Measurements from ENCODE around the gene IGSF9.

IGSF9 gene

GRCh38 chr1:159958719-159959380 is 13.4 kb upstream of the IGSF9 start:
- Histone ChIP-seq H3K79me2 (ENCODE audit: control insufficient read depth, insufficient read depth, low read length, unreplicated experiment) (no peaks in the 10 kb centered on the region), H3K36me3 (ENCODE audit: insufficient read depth, low read length) (no peaks in the 10 kb centered on the region), H3K4me1 (ENCODE audit: control insufficient read depth, insufficient read depth, low read length, unreplicated experiment) (peaks cover 5% of the 10 kb centered on the region), H3K4me3 (ENCODE audit: low read depth, low read length) (no peak overlapping the region), H3K27ac (ENCODE audit: low read depth, low read length) (no peak overlapping the region), H3K27me3 (ENCODE audit: insufficient read depth, low read length) (no peaks in the 10 kb centered on the region), H2AFZ (ENCODE audit: low read length, unreplicated experiment) (no peak overlapping the region)

- Histone ChIP-seq H3K79me2 (ENCODE audit: control insufficient read depth, insufficient read depth, low read length, unreplicated experiment) (no peaks in the 10 kb centered on the region), H3K27ac (ENCODE audit: low read depth, low read length) (no peak overlapping the region), H2AFZ (ENCODE audit: low read length, unreplicated experiment) (no peak overlapping the region), H3K4me1 (ENCODE audit: control insufficient read depth, insufficient read depth, low read length, unreplicated experiment) (peaks cover 9% of the 10 kb centered on the region), H3K36me3 (ENCODE audit: insufficient read depth, low read length) (no peaks in the 10 kb centered on the region), H3K27me3 (ENCODE audit: insufficient read depth, low read length) (no peaks in the 10 kb centered on the region), H3K4me3 (ENCODE audit: low read depth, low read length) (no peak overlapping the region)
Measured at GRCh38 chr1:159957824-159958268, 12.4 kb upstream of the IGSF9 start.

- no peak overlapping the region for H3K4me3 ChIP-seq (ENCODE audit: low read depth, low read length)
- H3K27me3 ChIP-seq (ENCODE audit: insufficient read depth, low read length), result peaks cover 12% of the 10 kb centered on the region; the same call in 1 of the 2 replicates
Measured at GRCh38 chr1:159955456-159955855, 10.0 kb upstream of the IGSF9 start.

GRCh38 chr1:159953536-159954515 is 8.4 kb upstream of the IGSF9 start, which contains the start of gene SLAMF9:
Gene SLAMF9, minus strand, starts transcription at chr1:159954237. Its CDS starts 100 bp downstream, at chr1:159954137.
- Histone ChIP-seq H2AFZ (ENCODE audit: low read length, unreplicated experiment) (peak within 1 kb of the TSS; percentile 3), H3K79me2 (ENCODE audit: control insufficient read depth, insufficient read depth, low read length, unreplicated experiment) (no peaks in the 10 kb centered on the region), H3K4me1 (ENCODE audit: control insufficient read depth, insufficient read depth, low read length, unreplicated experiment) (peaks cover 9% of the 10 kb centered on the region), H3K27ac (ENCODE audit: low read depth, low read length) (no peak within 1 kb of the TSS), H3K36me3 (ENCODE audit: insufficient read depth, low read length) (no peaks in the 10 kb centered on the region), H3K4me3 (ENCODE audit: low read depth, low read length) (no peak within 1 kb of the TSS), H3K27me3 (ENCODE audit: insufficient read depth, low read length) (peaks cover 12% of the 10 kb centered on the region; the same call in 1 of the 2 replicates)

More at GRCh38 chr1:159955456-159955855, 10.0 kb upstream of the IGSF9 start:
- H3K27ac ChIP-seq (ENCODE audit: low read depth, low read length), result no peak overlapping the region
- H3K79me2 ChIP-seq (ENCODE audit: control insufficient read depth, insufficient read depth, low read length, unreplicated experiment), result no peaks in the 10 kb centered on the region
- no peaks in the 10 kb centered on the region for H3K36me3 ChIP-seq (ENCODE audit: insufficient read depth, low read length)
- no peak overlapping the region for H2AFZ ChIP-seq (ENCODE audit: low read length, unreplicated experiment)
- peaks cover 9% of the 10 kb centered on the region for H3K4me1 ChIP-seq (ENCODE audit: control insufficient read depth, insufficient read depth, low read length, unreplicated experiment)

- no peak overlapping the region for H3K27ac ChIP-seq (ENCODE audit: low read depth, low read length)
- H3K27me3 ChIP-seq (ENCODE audit: insufficient read depth, low read length), result peaks cover 12% of the 10 kb centered on the region; the same call in 1 of the 2 replicates
- H3K36me3 ChIP-seq (ENCODE audit: insufficient read depth, low read length), result no peaks in the 10 kb centered on the region
- no peaks in the 10 kb centered on the region for H3K79me2 ChIP-seq (ENCODE audit: control insufficient read depth, insufficient read depth, low read length, unreplicated experiment)
- peaks cover 9% of the 10 kb centered on the region for H3K4me1 ChIP-seq (ENCODE audit: control insufficient read depth, insufficient read depth, low read length, unreplicated experiment)
- no peak overlapping the region for H2AFZ ChIP-seq (ENCODE audit: low read length, unreplicated experiment)
- no peak overlapping the region for H3K4me3 ChIP-seq (ENCODE audit: low read depth, low read length)
Measured at GRCh38 chr1:159952932-159953331, 7.5 kb upstream of the IGSF9 start.

- Histone ChIP-seq H3K4me1 (ENCODE audit: control insufficient read depth, insufficient read depth, low read length, unreplicated experiment) (peaks cover 9% of the 10 kb centered on the region), H3K79me2 (ENCODE audit: control insufficient read depth, insufficient read depth, low read length, unreplicated experiment) (no peaks in the 10 kb centered on the region), H3K27me3 (ENCODE audit: insufficient read depth, low read length) (peaks cover 12% of the 10 kb centered on the region; the same call in 1 of the 2 replicates), H3K27ac (ENCODE audit: low read depth, low read length) (no peak overlapping the region), H3K4me3 (ENCODE audit: low read depth, low read length) (no peak overlapping the region), H3K36me3 (ENCODE audit: insufficient read depth, low read length) (no peaks in the 10 kb centered on the region), H2AFZ (ENCODE audit: low read length, unreplicated experiment) (no peak overlapping the region)
Measured at GRCh38 chr1:159951551-159951950, 6.1 kb upstream of the IGSF9 start.

GRCh38 chr1:159951016-159951415 is 5.6 kb upstream of the IGSF9 start:
- H3K27me3 ChIP-seq (ENCODE audit: insufficient read depth, low read length), result peaks cover 16% of the 10 kb centered on the region; the same call in 1 of the 2 replicates
- no peak overlapping the region for H3K27ac ChIP-seq (ENCODE audit: low read depth, low read length)
- no peak overlapping the region for H3K4me3 ChIP-seq (ENCODE audit: low read depth, low read length)
- no peaks in the 10 kb centered on the region for H3K79me2 ChIP-seq (ENCODE audit: control insufficient read depth, insufficient read depth, low read length, unreplicated experiment)
- no peak overlapping the region for H2AFZ ChIP-seq (ENCODE audit: low read length, unreplicated experiment)
- H3K4me1 ChIP-seq (ENCODE audit: control insufficient read depth, insufficient read depth, low read length, unreplicated experiment), result peaks cover 9% of the 10 kb centered on the region
- H3K36me3 ChIP-seq (ENCODE audit: insufficient read depth, low read length), result no peaks in the 10 kb centered on the region

- Histone ChIP-seq H3K36me3 (ENCODE audit: insufficient read depth, low read length) (no peaks in the 10 kb centered on the region), H3K27me3 (ENCODE audit: insufficient read depth, low read length) (peaks cover 24% of the 10 kb centered on the region), H3K4me1 (ENCODE audit: control insufficient read depth, insufficient read depth, low read length, unreplicated experiment) (peaks cover 9% of the 10 kb centered on the region)
Measured at GRCh38 chr1:159949981-159950381, 4.6 kb upstream of the IGSF9 start.

GRCh38 chr1:159949123-159949522 is 3.7 kb upstream of the IGSF9 start:
- Histone ChIP-seq H3K27me3 (ENCODE audit: insufficient read depth, low read length) (peaks cover 32% of the 10 kb centered on the region), H3K4me3 (ENCODE audit: low read depth, low read length) (no peak overlapping the region), H2AFZ (ENCODE audit: low read length, unreplicated experiment) (no peak overlapping the region), H3K36me3 (ENCODE audit: insufficient read depth, low read length) (no peaks in the 10 kb centered on the region), H3K79me2 (ENCODE audit: control insufficient read depth, insufficient read depth, low read length, unreplicated experiment) (no peaks in the 10 kb centered on the region), H3K27ac (ENCODE audit: low read depth, low read length) (no peak overlapping the region), H3K4me1 (ENCODE audit: control insufficient read depth, insufficient read depth, low read length, unreplicated experiment) (peaks cover 6% of the 10 kb centered on the region)

More at GRCh38 chr1:159949981-159950381, 4.6 kb upstream of the IGSF9 start:
- no peak overlapping the region for H3K27ac ChIP-seq (ENCODE audit: low read depth, low read length)
- H3K4me3 ChIP-seq (ENCODE audit: low read depth, low read length), result no peak overlapping the region
- H3K79me2 ChIP-seq (ENCODE audit: control insufficient read depth, insufficient read depth, low read length, unreplicated experiment), result no peaks in the 10 kb centered on the region
- no peak overlapping the region for H2AFZ ChIP-seq (ENCODE audit: low read length, unreplicated experiment)

- no peaks in the 10 kb centered on the region for H3K36me3 ChIP-seq (ENCODE audit: insufficient read depth, low read length)
- no peak overlapping the region for H3K4me3 ChIP-seq (ENCODE audit: low read depth, low read length)
- no peaks in the 10 kb centered on the region for H3K79me2 ChIP-seq (ENCODE audit: control insufficient read depth, insufficient read depth, low read length, unreplicated experiment)
- no peak overlapping the region for H2AFZ ChIP-seq (ENCODE audit: low read length, unreplicated experiment)
- H3K4me1 ChIP-seq (ENCODE audit: control insufficient read depth, insufficient read depth, low read length, unreplicated experiment), result no peaks in the 10 kb centered on the region
- peaks cover 43% of the 10 kb centered on the region for H3K27me3 ChIP-seq (ENCODE audit: insufficient read depth, low read length)
- H3K27ac ChIP-seq (ENCODE audit: low read depth, low read length), result no peak overlapping the region
Measured at GRCh38 chr1:159947942-159948341, 2.5 kb upstream of the IGSF9 start.

All from ACC112 (cell line).